ENCODE data around the gene ASPA. TPM values are rescaled to one million over a fixed set of nuclear protein-coding genes. Genes with fewer than 3 reads are reported as not detected.
"Not testable (repeated sequence)": the region's sequence is repeated elsewhere in the genome, so short reads cannot be mapped to it uniquely, and the experiment has no call there.

ASPA gene
- total RNA-seq (1 to 10 TPM in 9 of 10 donors, under 1 TPM in 1; 0.34 to 2.9 (median 1.5) TPM), polyA plus RNA-seq (1 to 10 TPM in 1 of 2 donors, under 1 TPM in 1; 0.26 to 1.8 TPM)
- long read RNA-seq, donor 1 = 0 reads
- long read RNA-seq, donor 2, full-length matches to known transcripts = 2 of 3 reads
- long read RNA-seq, donor 2, partial matches to known transcripts = 0 of 3 reads
- long read RNA-seq, donor 2, other reads (novel, unspliced or antisense) = 1 of 3 reads
- long read RNA-seq, donor 3 = 0 reads

DNA sequence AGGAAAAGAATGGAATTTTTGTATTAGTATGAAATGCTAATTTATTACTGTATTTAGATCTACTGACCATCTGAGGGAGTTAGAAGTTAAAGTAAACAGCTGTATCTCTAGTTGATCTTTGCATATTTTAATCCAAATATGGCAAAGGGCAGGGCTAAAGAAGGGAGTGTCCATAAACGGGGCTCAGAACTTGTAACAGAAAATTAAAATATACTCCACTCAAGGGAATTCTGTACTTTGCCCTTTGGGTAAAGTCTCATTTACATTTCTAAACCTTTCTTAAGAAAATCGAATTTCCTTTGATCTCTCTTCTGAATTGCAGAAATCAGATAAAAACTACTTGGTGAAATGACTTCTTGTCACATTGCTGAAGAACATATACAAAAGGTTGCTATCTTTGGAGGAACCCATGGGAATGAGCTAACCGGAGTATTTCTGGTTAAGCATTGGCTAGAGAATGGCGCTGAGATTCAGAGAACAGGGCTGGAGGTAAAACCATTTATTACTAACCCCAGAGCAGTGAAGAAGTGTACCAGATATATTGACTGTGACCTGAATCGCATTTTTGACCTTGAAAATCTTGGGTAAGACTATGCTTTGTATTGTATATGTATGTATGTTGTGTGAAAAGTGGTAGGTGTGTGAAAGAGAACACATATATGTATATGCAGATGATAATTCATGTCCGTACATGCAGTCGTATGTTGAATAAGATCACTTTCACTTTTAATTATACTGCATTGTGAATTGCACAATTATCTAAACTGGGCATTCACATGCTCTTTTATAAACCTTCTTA is at the start of gene ASPA:
TSS of gene ASPA (plus strand) at position 186 of the 799 bp plus-strand sequence. CDS start at position 349, 163 bp downstream.
- Histone ChIP-seq H3K27ac (peak within 1 kb of the TSS in 4 of 10 donors; percentile 4 to 50 (median 14)), H3K27me3 (no peaks in the 10 kb centered on the region), H3K4me3 (peak within 1 kb of the TSS in 9 of 10 donors; percentile 18 to 49 (median 39)), H3K9me3 (no peaks in the 10 kb centered on the region), H3K4me1 (peaks cover 0 to 13% (median 0%) of the 10 kb centered on the region in 9 donors), H3K36me3 (no peaks in the 10 kb centered on the region)
- no peak for DNase-seq
- TF ChIP-seq, protein P1, sequence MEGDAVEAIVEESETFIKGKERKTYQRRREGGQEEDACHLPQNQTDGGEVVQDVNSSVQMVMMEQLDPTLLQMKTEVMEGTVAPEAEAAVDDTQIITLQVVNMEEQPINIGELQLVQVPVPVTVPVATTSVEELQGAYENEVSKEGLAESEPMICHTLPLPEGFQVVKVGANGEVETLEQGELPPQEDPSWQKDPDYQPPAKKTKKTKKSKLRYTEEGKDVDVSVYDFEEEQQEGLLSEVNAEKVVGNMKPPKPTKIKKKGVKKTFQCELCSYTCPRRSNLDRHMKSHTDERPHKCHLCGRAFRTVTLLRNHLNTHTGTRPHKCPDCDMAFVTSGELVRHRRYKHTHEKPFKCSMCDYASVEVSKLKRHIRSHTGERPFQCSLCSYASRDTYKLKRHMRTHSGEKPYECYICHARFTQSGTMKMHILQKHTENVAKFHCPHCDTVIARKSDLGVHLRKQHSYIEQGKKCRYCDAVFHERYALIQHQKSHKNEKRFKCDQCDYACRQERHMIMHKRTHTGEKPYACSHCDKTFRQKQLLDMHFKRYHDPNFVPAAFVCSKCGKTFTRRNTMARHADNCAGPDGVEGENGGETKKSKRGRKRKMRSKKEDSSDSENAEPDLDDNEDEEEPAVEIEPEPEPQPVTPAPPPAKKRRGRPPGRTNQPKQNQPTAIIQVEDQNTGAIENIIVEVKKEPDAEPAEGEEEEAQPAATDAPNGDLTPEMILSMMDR (IDR thresholded peaks at IDR 0.05) = no peak
- intact Hi-C loops (cut with DNase I) = no loop called here
- peak in 4 of 8 donors; percentile 38 to 73 (median 59) for ATAC-seq
- 53 to 67% methylated on average over 7 of the region's 7 CpGs for WGBS, 2 donors

DNA sequence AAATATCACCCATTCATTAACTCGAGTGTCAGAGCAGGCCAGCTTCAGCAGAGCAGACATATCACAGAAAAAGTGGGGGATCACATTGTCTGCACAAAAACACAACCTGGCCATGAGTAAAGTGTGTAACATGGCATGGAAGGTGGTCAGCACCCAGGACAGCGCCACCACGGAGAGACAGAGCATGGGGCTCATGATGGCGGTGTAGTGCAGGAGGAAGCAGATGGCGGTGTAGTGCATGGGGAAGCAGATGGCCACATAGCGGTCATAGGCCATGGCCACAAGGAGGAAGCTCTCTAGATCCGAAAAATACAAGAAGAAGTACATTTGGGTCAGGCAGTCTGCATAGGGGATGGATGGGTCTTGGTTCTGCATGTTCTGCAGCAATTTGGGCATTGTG is 42.6 kb upstream of the ASPA start:
- H3K27me3 ChIP-seq; H3K4me1 ChIP-seq; ATAC-seq; H3K4me3 ChIP-seq; H3K36me3 ChIP-seq; H3K27ac ChIP-seq; intact Hi-C loops (cut with DNase I); DNase-seq: not testable (repeated sequence)
- peaks cover 0 to 21% (median 6%) of the 10 kb centered on the region in 11 donors for H3K9me3 ChIP-seq
- WGBS, 2 donors = 25 to 31% methylated on average over 7 of the region's 7 CpGs

DNA sequence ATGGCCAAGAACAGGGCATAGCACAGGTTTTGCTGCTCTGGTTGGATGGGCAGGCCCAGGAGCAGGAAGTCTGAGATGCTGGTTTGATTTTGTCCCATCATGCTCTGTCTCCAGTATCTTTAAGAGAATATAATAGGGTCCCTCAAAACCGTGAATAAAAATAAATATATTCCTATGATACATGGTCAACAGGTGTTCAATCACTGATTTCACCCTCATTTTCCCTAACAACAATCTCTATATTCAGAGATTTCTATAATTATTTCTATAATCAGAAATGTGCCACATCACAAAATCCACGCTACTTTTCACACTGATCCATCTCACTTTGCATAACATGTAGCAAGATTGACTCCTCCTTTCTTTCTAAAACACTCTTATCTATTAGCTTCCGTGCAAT is 42.1 kb upstream of the ASPA start, which contains the start of gene OR1E2:
TSS of gene OR1E2 (minus strand) at position 101 of the 400 bp plus-strand sequence. CDS start at position 101, 0 bp downstream.
- no peaks in the 10 kb centered on the region for H3K4me1 ChIP-seq
- H3K4me3 ChIP-seq = no peak within 1 kb of the TSS
- peaks cover 0 to 8% (median 0%) of the 10 kb centered on the region in 7 donors for H3K27me3 ChIP-seq
- TF ChIP-seq, protein P1 (IDR thresholded peaks at IDR 0.05) = no peak
- DNase-seq (no peak), ATAC-seq (no peak)
- 67 to 75% methylated on average over 3 of the region's 3 CpGs for WGBS, 2 donors
- intact Hi-C loops (cut with DNase I) = no loop called here
- no peaks in the 10 kb centered on the region for H3K36me3 ChIP-seq
- peaks cover 0 to 21% (median 6%) of the 10 kb centered on the region in 11 donors for H3K9me3 ChIP-seq
- H3K27ac ChIP-seq = no peak within 1 kb of the TSS

DNA sequence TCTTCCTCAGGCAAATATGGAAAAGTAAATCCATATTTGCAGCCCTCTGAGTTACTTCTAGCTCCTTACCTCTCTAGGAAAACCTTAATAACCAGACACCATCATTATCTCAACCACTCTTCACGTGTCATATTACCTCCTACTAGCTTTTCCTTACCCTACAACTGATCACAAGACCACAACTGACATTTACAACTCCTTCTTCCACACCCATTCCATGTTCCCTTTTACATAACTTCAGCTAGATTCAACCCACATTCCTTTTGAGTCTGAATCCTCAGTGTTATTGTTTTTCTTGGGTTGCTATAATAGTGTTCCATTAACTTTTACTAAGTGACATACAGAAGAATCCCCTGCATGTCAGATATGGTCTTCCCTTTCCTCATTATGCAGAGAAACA is 37.4 kb upstream of the ASPA start:
- intact Hi-C loops (cut with DNase I) = no loop called here
- Histone ChIP-seq H3K36me3 (no peaks in the 10 kb centered on the region), H3K9me3 (no peaks in the 10 kb centered on the region), H3K27ac (no peak overlapping the region), H3K27me3 (peaks cover 0 to 14% (median 4%) of the 10 kb centered on the region in 7 donors), H3K4me1 (no peaks in the 10 kb centered on the region), H3K4me3 (no peak overlapping the region)
- DNase-seq = no peak
- 50 to 62% methylated on average over 1 of the region's 1 CpG for WGBS, 2 donors
- TF ChIP-seq, protein P1 (IDR thresholded peaks at IDR 0.05) = no peak
- ATAC-seq = no peak
